Measurements from ENCODE around the gene CAPN5.

Gene CAPN5

GRCh38 chr11:77136074-77136473 is 69.3 kb downstream of the CAPN5 start:
- no peak for DNase-seq (ENCODE audit: low read depth)

- DNase-seq (ENCODE audit: low read depth): no peak
These were observed 70.1 kb downstream of the CAPN5 start for GRCh38 chr11:77136784-77137420.

GRCh38 chr11:77137421-77137820 is 70.7 kb downstream of the CAPN5 start:
- no peak for DNase-seq (ENCODE audit: low read depth)

GRCh38 chr11:77138106-77138649 is 71.4 kb downstream of the CAPN5 start:
- DNase-seq (ENCODE audit: low read depth): no peak

GRCh38 chr11:77139201-77139600 is 72.4 kb downstream of the CAPN5 start:
- no peak for DNase-seq (ENCODE audit: low read depth)

- no peak for DNase-seq (ENCODE audit: low read depth)
These were observed 73.6 kb downstream of the CAPN5 start for GRCh38 chr11:77140231-77140851.

- DNase-seq (ENCODE audit: low read depth): no peak
These were observed 74.3 kb downstream of the CAPN5 start for GRCh38 chr11:77141034-77141433.

GRCh38 chr11:77141475-77141874 is 74.7 kb downstream of the CAPN5 start:
- DNase-seq (ENCODE audit: low read depth): no peak

- DNase-seq (ENCODE audit: low read depth): no peak
These were observed 75.6 kb downstream of the CAPN5 start for GRCh38 chr11:77142091-77142975.

GRCh38 chr11:77143405-77144020 is 76.7 kb downstream of the CAPN5 start:
- DNase-seq (ENCODE audit: low read depth): no peak

- DNase-seq (ENCODE audit: low read depth): no peak
These were observed 77.6 kb downstream of the CAPN5 start for GRCh38 chr11:77144196-77144856.

GRCh38 chr11:77144857-77145428 is 78.2 kb downstream of the CAPN5 start:
- DNase-seq (ENCODE audit: low read depth): no peak

GRCh38 chr11:77146261-77147035 is 79.7 kb downstream of the CAPN5 start:
- DNase-seq (ENCODE audit: low read depth): no peak

- DNase-seq (ENCODE audit: low read depth): no peak
These were observed 80.2 kb downstream of the CAPN5 start for GRCh38 chr11:77147036-77147315.

- DNase-seq (ENCODE audit: low read depth): no peak
These were observed 81.0 kb downstream of the CAPN5 start for GRCh38 chr11:77147668-77148321.

- DNase-seq (ENCODE audit: low read depth): no peak
These were observed 82.4 kb downstream of the CAPN5 start for GRCh38 chr11:77148963-77149715.

- DNase-seq (ENCODE audit: low read depth): no peak
These were observed 83.1 kb downstream of the CAPN5 start for GRCh38 chr11:77149716-77150392.

GRCh38 chr11:77150836-77151235 is 84.1 kb downstream of the CAPN5 start:
- no peak for DNase-seq (ENCODE audit: low read depth)

Measured in activated T-helper 1 cell treated with Interleukin-2 at 50 U/mL for 16 hours (primary cell).